ENCODE data around the gene EFNA3. TPM values are rescaled to one million over a fixed set of nuclear protein-coding genes. Genes with fewer than 3 reads are reported as not detected.
A peak's percentile ranks its signal among the peaks of the same experiment; 100 is the strongest.

Gene EFNA3
- total and polyA plus RNA-seq, 9 of the 15 experiments (the other 6 are each of a cell fraction or from before 2014, with no cell fraction given) = 0.59 to 7.9 (median 4.7) TPM

DNA sequence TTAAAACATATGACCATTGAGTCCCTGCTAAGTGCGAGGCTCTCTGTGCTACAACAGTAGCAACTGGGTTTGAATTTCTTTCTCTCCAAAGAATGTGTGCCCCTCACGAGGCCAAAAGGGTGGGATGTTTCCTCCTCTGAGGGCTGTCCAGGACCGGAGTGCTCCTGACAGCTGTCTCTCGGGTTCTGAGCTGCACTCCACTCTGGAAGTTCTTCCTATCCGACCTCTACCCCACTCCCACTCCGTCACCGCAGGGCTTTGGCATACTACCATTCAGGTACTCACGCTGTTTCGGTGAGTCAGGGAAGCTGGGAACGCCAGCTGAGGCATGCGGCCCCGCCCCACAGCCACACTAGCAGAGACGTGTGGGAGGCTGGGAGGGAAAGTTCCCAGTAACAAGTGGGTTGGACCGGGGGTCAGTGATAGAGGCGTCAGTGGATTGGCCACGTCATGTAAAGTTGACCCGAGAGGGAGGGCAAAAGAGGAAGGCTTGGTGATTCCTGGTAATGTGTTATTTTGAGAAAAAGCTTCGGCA is 56.3 kb downstream of the EFNA3 start (continued):
- TF ChIP-seq NR1H2 (CRISPR knock-in tag; IDR thresholded peaks at IDR 0.05) = no peak
- TF ChIP-seq, protein P1, sequence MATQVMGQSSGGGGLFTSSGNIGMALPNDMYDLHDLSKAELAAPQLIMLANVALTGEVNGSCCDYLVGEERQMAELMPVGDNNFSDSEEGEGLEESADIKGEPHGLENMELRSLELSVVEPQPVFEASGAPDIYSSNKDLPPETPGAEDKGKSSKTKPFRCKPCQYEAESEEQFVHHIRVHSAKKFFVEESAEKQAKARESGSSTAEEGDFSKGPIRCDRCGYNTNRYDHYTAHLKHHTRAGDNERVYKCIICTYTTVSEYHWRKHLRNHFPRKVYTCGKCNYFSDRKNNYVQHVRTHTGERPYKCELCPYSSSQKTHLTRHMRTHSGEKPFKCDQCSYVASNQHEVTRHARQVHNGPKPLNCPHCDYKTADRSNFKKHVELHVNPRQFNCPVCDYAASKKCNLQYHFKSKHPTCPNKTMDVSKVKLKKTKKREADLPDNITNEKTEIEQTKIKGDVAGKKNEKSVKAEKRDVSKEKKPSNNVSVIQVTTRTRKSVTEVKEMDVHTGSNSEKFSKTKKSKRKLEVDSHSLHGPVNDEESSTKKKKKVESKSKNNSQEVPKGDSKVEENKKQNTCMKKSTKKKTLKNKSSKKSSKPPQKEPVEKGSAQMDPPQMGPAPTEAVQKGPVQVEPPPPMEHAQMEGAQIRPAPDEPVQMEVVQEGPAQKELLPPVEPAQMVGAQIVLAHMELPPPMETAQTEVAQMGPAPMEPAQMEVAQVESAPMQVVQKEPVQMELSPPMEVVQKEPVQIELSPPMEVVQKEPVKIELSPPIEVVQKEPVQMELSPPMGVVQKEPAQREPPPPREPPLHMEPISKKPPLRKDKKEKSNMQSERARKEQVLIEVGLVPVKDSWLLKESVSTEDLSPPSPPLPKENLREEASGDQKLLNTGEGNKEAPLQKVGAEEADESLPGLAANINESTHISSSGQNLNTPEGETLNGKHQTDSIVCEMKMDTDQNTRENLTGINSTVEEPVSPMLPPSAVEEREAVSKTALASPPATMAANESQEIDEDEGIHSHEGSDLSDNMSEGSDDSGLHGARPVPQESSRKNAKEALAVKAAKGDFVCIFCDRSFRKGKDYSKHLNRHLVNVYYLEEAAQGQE (IDR thresholded peaks at IDR 0.05; ENCODE audit: borderline replicate concordance) = no peak
- TF ChIP-seq, protein P1 (CRISPR knock-in tag; IDR thresholded peaks at IDR 0.05; ENCODE audit: low read depth) = no peak
- no peak for TF ChIP-seq ZNF354B (CRISPR knock-in tag; IDR thresholded peaks at IDR 0.05)
- TF ChIP-seq, protein P2, sequence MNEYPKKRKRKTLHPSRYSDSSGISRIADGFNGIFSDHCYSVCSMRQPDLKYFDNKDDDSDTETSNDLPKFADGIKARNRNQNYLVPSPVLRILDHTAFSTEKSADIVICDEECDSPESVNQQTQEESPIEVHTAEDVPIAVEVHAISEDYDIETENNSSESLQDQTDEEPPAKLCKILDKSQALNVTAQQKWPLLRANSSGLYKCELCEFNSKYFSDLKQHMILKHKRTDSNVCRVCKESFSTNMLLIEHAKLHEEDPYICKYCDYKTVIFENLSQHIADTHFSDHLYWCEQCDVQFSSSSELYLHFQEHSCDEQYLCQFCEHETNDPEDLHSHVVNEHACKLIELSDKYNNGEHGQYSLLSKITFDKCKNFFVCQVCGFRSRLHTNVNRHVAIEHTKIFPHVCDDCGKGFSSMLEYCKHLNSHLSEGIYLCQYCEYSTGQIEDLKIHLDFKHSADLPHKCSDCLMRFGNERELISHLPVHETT (CRISPR knock-in tag; conservative IDR thresholded peaks at IDR 0.05 in 1 of 2, IDR thresholded peaks at IDR 0.05 in 1 of 2) = no peak; a peak in 1 of 4 replicates
- no peak for TF ChIP-seq POLR3G (IDR thresholded peaks at IDR 0.05; ENCODE audit: extremely low read depth, insufficient read length, insufficient replicate concordance)
- no peak for TF ChIP-seq ZNF184 (CRISPR knock-in tag; IDR thresholded peaks at IDR 0.05)
- peak; percentile 67 to 76 for TF ChIP-seq FOXK2 (conservative IDR thresholded peaks at IDR 0.05 in 1 of 2, IDR thresholded peaks at IDR 0.05 in 1 of 2; ENCODE audit: low read depth in 2 of 2)
- TF ChIP-seq, protein P3, sequence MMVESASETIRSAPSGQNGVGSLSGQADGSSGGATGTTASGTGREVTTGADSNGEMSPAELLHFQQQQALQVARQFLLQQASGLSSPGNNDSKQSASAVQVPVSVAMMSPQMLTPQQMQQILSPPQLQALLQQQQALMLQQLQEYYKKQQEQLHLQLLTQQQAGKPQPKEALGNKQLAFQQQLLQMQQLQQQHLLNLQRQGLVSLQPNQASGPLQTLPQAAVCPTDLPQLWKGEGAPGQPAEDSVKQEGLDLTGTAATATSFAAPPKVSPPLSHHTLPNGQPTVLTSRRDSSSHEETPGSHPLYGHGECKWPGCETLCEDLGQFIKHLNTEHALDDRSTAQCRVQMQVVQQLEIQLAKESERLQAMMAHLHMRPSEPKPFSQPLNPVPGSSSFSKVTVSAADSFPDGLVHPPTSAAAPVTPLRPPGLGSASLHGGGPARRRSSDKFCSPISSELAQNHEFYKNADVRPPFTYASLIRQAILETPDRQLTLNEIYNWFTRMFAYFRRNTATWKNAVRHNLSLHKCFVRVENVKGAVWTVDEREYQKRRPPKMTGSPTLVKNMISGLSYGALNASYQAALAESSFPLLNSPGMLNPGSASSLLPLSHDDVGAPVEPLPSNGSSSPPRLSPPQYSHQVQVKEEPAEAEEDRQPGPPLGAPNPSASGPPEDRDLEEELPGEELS (CRISPR knock-in tag; IDR thresholded peaks at IDR 0.05; ENCODE audit: borderline replicate concordance) = no peak
- peak; percentile 28 for TF ChIP-seq ZBED1 (IDR thresholded peaks at IDR 0.05)
- no peak for TF ChIP-seq SNIP1 (IDR thresholded peaks at IDR 0.05; ENCODE audit: low read depth)
- no peak for TF ChIP-seq MTF1 (CRISPR knock-in tag; IDR thresholded peaks at IDR 0.05; ENCODE audit: borderline replicate concordance)
- TF ChIP-seq ATF7 (IDR thresholded peaks at IDR 0.05) = no peak; the same call in 1 of the 2 replicates
- 0 out of 2 replicates have a peak, but pooled peaks have one; percentile 51 for TF ChIP-seq NFE2 (IDR thresholded peaks at IDR 0.05; ENCODE audit: low read depth)
- no peak for TF ChIP-seq E2F3 (CRISPR knock-in tag; IDR thresholded peaks at IDR 0.05)
- no peak for TF ChIP-seq NFE2L1 (tag; IDR thresholded peaks at IDR 0.05; ENCODE audit: borderline replicate concordance, low read depth)
